Activated T-helper 2 cell treated with anti-CD3 and anti-CD28 coated beads, Interferon-gamma antibody, Interleukin-2, Interleukin-4, amounts not matched to agents 10 μg/mL and 5 μg/mL and 100 μg/mL, durations not matched to agents 14 hours and 24 hours and 36 hours (primary cell): ENCODE results near the gene HSD17B3. TPM values are rescaled to one million over a fixed set of nuclear protein-coding genes. Genes with fewer than 3 reads are reported as not detected.
A peak's percentile ranks its signal among the peaks of the same experiment; 100 is the strongest.

Source experiments
- DNase-seq: peaks from one replicate; pipeline ENCODE4 v3.0.0; 2021; ENCODE audit warnings: low spot score
- H3K27ac Mint-ChIP-seq: one replicate; pipeline ENCODE4 v1.8.0; 2021; ENCODE audit warnings: mixed read lengths
- H3K27me3 Mint-ChIP-seq: one replicate; pipeline ENCODE4 v1.8.0; 2021; ENCODE audit warnings: low read depth, mixed read lengths
- H3K36me3 Mint-ChIP-seq: one replicate; pipeline ENCODE4 v1.8.0; 2021; ENCODE audit warnings: low read depth, mixed read lengths
- H3K4me1 Mint-ChIP-seq: one replicate; pipeline ENCODE4 v1.8.0; 2021; ENCODE audit warnings: low read depth, mixed read lengths
- H3K4me3 Mint-ChIP-seq: one replicate; pipeline ENCODE4 v1.8.0; 2021; ENCODE audit warnings: low read depth, mild to moderate bottlenecking, moderate library complexity, mixed read lengths
- H3K9me3 Mint-ChIP-seq: one replicate; pipeline ENCODE4 v1.8.0; 2021; ENCODE audit warnings: mixed read lengths
- intact Hi-C: fragments of 100-400 bp; cut with micrococcal nuclease; formaldehyde crosslinking; loops from one replicate; pipeline ENCODE4 v1.15.1; 2023
- total RNA-seq: library from RNA; stranded (reverse); gene quantifications from 2 replicates; pipeline ENCODE4 v1.2.3, GENCODE V29; 2022

The HSD17B3 gene
- not detected in 2 replicates for total RNA-seq

DNA sequence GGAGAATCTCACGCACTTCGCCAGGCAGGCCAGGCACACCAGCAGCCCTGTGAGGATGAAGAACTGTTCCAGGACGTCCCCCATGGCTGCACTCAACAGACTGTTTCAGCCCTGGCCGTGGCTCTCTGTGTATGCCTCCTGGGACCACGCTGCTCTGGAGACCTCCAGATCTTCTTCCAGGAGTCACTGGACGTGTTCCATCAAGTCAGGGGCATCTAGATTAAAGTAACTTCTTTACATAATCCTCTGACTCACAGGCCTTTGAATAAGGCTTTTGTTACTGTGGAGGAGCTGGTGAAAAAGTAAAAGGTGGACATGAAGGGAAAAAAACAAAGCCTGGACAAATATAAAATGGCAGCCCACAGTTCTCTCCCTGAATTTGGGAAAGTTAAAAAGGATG is at the start of gene HSD17B3:
TSS of gene HSD17B3 (minus strand) at position 156 of the 400 bp plus-strand sequence. CDS start at position 84, 72 bp downstream.
- Mint-ChIP-seq H3K4me1 (no peaks in the 10 kb centered on the region), H3K36me3 (no peaks in the 10 kb centered on the region), H3K9me3 (no peaks in the 10 kb centered on the region), H3K4me3 (no peak within 1 kb of the TSS), H3K27ac (no peak within 1 kb of the TSS), H3K27me3 (peaks cover 2% of the 10 kb centered on the region)
- DNase-seq, result no peak
- intact Hi-C loops, result no loop called here

DNA sequence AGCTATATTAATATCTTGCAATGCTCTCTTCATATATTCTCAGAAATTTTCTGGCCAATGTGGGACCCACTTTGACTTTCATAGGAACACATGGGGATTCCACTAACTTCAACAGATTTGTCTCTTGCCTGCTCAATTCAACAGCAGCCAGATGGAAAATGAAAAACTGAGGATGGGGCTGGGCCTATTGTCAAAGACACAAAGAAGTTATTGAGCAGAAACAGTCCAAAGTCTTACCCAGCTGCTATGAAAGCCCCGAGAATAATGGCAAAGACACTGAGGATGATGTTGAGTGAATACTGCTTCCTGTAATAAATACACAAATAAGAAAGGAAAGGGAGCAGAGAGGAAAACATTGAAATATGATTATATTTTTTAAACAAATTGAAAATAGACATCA is 48.9 kb upstream of the HSD17B3 start:
- no peak for DNase-seq
- intact Hi-C loops, result no loop called here
- no peak overlapping the region for H3K4me3 Mint-ChIP-seq
- H3K9me3 Mint-ChIP-seq, result no peaks in the 10 kb centered on the region
- no peak overlapping the region for H3K27ac Mint-ChIP-seq
- no peaks in the 10 kb centered on the region for H3K4me1 Mint-ChIP-seq
- no peaks in the 10 kb centered on the region for H3K36me3 Mint-ChIP-seq
- no peaks in the 10 kb centered on the region for H3K27me3 Mint-ChIP-seq

DNA sequence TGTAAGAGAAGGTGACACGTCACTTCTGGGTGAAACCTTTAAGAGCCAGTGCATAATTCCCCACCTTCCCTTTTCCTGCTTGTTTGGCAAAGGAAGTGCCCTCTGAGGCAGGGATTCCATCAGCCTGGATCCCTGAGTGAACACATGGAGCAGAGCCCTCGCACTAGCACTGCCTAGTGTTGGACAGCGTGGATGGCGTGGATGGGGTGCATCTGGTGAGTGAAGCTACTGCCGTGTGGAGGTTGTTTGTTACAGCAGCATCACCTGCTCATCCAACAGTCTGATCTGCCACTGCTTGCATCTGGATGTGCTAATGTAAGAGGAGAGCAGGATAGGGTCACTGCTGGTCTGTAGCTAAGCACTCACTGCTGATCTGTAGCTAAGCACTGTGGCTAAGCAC is 46.3 kb upstream of the HSD17B3 start:
- no peaks in the 10 kb centered on the region for H3K27me3 Mint-ChIP-seq
- no peaks in the 10 kb centered on the region for H3K9me3 Mint-ChIP-seq
- no peak for DNase-seq
- no peak overlapping the region for H3K27ac Mint-ChIP-seq
- H3K36me3 Mint-ChIP-seq, result no peaks in the 10 kb centered on the region
- no peaks in the 10 kb centered on the region for H3K4me1 Mint-ChIP-seq
- intact Hi-C loops, result no loop called here
- no peak overlapping the region for H3K4me3 Mint-ChIP-seq

DNA sequence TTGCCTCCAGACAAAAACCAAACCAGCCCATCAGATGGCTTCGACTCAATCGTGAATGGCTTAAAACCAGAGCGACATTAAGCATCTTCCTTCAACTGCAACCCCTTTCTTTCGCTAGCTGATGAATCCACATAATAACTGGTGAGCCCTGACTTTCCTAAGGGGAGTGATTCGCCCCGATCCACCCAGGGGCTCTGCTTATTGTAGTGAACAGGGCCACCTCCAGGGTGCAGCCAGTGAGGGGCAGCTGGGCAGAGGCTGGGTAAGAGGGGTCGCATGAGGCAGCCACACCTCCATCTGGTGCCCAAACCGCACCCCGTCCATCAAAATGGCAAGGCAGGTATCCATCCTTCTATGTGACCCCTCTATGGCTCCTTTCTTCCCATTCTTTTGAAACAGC is 43.6 kb upstream of the HSD17B3 start:
- intact Hi-C loops, result no loop called here
- no peak for DNase-seq
- Mint-ChIP-seq H3K9me3 (no peaks in the 10 kb centered on the region), H3K27ac (no peak overlapping the region), H3K4me1 (no peaks in the 10 kb centered on the region), H3K36me3 (no peaks in the 10 kb centered on the region), H3K27me3 (no peaks in the 10 kb centered on the region), H3K4me3 (no peak overlapping the region)

DNA sequence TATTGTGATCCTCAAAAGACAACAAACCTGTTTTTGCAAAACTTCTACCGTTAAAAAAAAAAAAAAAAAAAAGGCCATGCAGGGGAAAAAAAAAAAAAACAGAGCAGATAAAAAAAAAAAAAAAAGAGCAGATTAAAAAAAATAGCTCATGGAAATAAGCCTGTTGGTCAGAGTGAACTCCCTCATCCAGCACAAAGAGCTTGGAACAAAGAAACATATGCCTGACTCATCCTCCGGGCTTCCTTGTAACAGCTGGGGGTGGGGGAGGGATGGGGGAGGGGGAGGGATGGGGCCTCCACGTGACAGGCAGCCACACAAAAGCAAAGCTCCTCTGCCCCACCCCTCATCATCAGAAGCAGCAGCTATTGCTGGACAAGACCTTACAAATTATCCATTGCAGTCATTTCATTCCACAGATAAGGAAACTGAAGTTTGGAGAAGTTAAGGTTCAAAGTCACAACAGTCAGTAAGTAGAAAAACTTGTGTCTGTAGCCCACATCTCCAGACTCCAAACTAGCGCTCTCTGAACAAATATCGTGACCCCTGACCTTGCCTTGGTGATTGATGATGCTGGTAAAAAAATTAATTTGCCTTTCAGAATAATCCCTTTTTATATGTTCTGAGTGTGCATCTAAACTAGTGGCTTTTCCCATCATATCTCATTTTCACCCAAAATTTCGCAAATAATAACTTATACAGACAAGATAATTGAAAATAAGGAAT is 42.6 kb upstream of the HSD17B3 start:
- intact Hi-C loops, result no loop called here
- Mint-ChIP-seq H3K36me3 (no peaks in the 10 kb centered on the region), H3K9me3 (no peaks in the 10 kb centered on the region), H3K4me3 (no peak overlapping the region), H3K27ac (no peak overlapping the region), H3K27me3 (no peaks in the 10 kb centered on the region), H3K4me1 (peaks cover 5% of the 10 kb centered on the region)
- DNase-seq, result no peak

DNA sequence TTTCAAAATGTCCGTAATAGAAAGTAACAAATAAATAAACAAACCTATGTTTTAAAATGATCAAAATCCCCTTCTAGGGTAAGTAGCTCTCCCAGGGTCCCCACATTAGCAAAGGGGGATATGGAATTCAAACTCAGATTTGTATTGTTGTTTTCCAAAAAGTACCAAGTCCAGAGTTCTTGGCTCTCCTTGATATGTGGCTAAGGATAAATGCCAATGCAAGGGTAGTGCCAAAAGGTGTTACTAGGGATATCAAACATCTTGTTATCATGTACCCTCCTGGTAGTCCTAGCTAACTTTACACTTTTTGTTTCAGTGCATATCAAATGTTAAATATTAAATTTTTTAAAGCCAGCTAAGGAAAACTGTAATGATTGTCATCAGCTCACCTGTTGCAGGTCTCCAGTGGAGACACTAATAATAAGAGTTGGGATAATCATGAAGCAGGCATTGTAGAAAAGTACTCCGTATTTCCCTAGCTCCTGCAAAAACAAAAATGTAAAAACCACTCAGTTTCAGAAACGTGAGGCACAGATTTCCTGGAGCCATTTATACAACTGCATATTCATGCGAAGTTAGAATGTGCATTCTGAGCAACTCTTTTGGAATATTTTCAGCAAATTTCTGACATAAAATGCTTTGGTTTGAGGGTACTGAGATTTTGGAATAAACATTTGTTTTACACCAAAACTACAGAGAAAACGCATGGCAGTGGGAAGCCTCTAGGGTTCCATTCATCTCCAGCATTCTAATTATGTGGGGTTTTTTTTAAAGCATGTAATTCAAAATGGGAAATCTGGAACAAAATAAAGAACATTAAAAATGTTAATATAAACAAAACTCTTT is 41.8 kb upstream of the HSD17B3 start:
- Mint-ChIP-seq H3K9me3 (no peaks in the 10 kb centered on the region), H3K27me3 (no peaks in the 10 kb centered on the region), H3K4me3 (no peak overlapping the region), H3K4me1 (peaks cover 5% of the 10 kb centered on the region), H3K27ac (no peak overlapping the region), H3K36me3 (no peaks in the 10 kb centered on the region)
- DNase-seq, result no peak
- intact Hi-C loops, result no loop called here

DNA sequence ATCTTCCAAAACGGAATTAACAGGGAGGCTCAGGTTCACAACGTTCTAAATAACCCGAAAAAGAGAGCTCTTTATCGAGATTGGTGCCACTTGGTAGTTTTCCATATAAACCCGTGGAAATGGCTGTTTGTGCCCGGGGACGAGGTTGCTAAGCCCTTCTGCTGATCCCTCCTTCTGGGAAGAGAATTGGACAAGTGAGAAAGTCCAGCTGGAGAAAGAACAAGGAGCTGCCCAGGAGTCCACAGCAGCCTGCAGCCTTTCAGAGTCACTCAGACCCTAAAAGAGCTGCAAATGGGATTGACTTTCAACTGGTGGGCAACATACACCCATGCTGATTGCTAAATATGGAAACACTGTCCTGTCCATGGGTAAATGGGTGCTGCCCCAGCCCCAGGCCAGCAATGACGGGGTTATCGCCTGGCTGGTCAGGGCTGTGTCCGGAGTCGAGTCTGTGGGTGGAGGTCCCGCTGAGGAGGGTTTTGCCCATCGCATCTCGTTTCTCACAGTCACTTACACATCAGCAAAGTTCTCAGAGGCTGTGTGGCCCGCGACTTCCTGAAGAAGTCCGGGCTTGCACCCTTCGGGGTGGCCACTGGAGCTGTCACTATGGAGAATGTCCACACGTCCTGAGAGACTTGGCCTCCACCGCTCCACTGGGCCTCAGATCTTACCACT is 40.7 kb upstream of the HSD17B3 start:
- Mint-ChIP-seq H3K27me3 (no peaks in the 10 kb centered on the region), H3K9me3 (no peaks in the 10 kb centered on the region), H3K4me1 (peaks cover 5% of the 10 kb centered on the region), H3K4me3 (no peak overlapping the region), H3K36me3 (no peaks in the 10 kb centered on the region), H3K27ac (no peak overlapping the region)
- intact Hi-C loops, result no loop called here
- DNase-seq, result no peak

DNA sequence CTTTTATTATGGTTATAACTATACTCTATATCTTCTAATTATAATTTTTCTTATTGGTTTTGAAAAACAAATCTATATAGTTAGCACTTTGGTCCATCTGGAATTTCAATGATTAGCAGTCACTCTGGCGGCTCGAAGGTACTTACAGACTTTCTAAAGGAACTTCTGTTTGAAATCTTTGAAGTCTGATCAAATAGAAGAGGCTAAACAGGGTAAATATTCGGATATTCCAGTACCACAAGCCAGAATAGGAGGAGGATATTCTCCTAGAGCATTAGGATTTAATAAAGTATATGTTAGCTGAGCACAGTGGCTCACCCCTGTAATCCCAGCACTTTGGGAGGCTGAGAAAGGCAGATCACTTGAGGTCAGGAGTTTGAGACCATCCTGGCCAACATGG is 38.7 kb upstream of the HSD17B3 start:
- no peak overlapping the region for H3K27ac Mint-ChIP-seq
- H3K4me1 Mint-ChIP-seq, result peaks cover 5% of the 10 kb centered on the region
- H3K36me3 Mint-ChIP-seq, result no peaks in the 10 kb centered on the region
- no peaks in the 10 kb centered on the region for H3K9me3 Mint-ChIP-seq
- intact Hi-C loops, result no loop called here
- no peak for DNase-seq
- H3K27me3 Mint-ChIP-seq, result no peaks in the 10 kb centered on the region
- no peak overlapping the region for H3K4me3 Mint-ChIP-seq

DNA sequence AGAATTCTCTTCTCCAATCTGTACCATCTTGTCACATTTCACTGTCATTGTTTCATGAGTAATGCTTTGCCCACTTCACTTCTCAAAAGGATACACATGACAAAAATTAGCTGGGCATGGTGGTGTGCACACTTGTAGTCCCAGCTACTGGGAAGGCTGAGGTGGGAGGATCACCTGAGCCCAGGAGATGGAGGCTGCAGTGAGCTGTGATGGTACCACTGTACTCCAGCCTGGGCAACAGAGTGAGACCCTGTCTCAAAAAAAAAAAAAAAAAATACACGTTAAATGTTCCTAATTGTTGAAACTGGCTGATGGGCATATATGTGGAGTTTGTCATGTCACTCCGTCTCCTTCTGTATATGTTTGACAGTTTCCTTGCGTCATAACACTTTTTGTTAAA is 36.3 kb upstream of the HSD17B3 start:
- intact Hi-C loops, result no loop called here
- Mint-ChIP-seq H3K27ac (no peak overlapping the region), H3K9me3 (no peaks in the 10 kb centered on the region), H3K4me3 (no peak overlapping the region), H3K27me3 (peaks cover 2% of the 10 kb centered on the region), H3K4me1 (peaks cover 5% of the 10 kb centered on the region), H3K36me3 (no peaks in the 10 kb centered on the region)
- DNase-seq, result no peak

DNA sequence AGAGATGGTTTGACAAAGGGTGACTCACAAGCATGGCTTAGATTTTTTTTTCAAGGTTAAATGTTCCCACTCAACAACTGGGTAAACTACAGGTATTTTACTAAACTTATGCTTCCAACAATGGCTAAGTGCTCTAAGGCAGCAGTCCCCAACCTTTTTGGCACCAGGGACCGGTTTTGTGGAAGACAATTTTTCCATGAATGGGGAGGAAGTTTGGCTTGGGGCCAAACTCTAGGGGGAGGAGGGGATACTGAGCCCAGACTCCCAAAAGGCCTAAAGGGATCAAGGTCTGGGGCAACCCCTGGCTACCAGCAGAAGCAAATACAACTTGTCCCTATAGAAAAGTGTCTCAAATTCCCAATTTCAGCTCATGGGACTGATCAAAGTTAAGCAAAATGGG is 32.0 kb upstream of the HSD17B3 start:
- Mint-ChIP-seq H3K36me3 (no peaks in the 10 kb centered on the region), H3K4me3 (no peak overlapping the region), H3K27me3 (peaks cover 2% of the 10 kb centered on the region), H3K27ac (no peak overlapping the region), H3K4me1 (no peaks in the 10 kb centered on the region), H3K9me3 (no peaks in the 10 kb centered on the region)
- intact Hi-C loops, result no loop called here
- DNase-seq, result no peak

DNA sequence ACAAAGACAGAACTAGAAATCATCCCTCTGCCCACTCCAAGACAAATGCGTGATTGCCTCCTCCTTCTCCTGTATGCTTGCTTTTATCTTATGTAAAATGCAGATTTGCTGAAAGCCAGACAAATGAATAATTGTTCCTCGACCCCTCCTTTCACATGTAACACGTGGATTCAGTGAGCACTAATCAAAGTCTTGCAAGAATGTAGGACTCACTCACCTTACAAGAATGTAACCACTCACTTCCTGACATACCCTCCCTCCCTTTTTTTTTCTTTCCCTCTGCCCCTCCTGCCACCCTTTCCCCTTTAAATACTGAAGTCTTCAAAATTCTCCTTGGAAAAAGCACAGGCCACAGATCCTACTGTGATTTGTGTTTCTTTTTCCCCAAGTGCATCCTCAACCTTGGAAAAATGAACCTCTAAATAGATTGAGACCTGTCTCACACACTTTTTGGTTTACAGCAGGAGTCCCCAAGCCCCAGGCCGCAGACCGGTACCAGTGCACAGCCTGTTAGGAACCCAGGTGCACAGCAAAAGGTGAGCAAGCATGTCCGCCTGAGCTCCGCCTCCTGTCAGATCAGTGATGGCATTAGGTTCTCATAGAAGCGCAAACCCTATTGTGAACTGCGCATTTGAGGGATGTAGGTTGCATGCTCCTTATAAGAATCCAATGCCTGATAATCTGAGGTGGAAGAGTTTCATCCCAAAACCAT is 29.4 kb upstream of the HSD17B3 start:
- no peak for DNase-seq
- Mint-ChIP-seq H3K9me3 (no peaks in the 10 kb centered on the region), H3K4me3 (no peak overlapping the region), H3K27ac (no peak overlapping the region), H3K36me3 (no peaks in the 10 kb centered on the region), H3K27me3 (peaks cover 5% of the 10 kb centered on the region), H3K4me1 (no peaks in the 10 kb centered on the region)
- intact Hi-C loops, result no loop called here

DNA sequence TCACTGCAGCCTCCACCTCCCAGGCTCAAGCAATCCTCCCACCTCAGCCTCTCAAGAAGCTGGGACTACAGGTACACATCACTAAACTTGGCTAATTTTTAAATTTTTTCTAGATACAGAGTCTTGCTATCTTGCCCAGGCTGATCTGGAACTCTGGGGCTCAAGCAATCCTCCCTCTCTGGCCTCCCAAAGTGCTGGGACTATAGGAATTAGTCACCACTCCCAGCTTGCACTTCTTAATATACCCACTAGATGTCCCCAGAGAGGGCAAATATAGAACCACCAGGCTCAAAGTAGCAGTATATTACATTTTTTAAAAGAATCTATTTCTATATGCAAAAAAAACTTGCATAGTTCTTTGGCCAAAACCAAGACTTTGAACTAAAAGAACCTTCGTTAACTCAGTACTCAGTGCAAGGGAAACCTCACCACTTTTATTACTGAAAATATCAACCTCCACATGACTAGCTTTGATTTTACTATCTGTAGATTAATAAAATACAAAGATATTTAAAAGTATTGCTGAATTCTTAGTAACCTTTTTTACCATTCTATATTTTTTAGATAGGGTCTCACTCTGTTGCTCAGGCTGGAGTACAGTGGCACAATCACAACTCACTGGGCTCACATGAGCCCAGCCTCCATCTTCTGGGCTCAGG is 25.8 kb upstream of the HSD17B3 start:
- Mint-ChIP-seq H3K36me3 (no peaks in the 10 kb centered on the region), H3K4me3 (no peak overlapping the region), H3K27ac (no peak overlapping the region), H3K9me3 (no peaks in the 10 kb centered on the region), H3K27me3 (peaks cover 3% of the 10 kb centered on the region), H3K4me1 (no peaks in the 10 kb centered on the region)
- intact Hi-C loops, result loop anchor here (2.0 to 5.0 kb wide), 2 partner anchors 324 to 339 kb away; no protein-coding TSS in a partner anchor
- DNase-seq, result peak; percentile 23
